Trophoblast cell (in vitro differentiated cells and primary cell): ENCODE data around the gene INVS.

Experiments used
- DNase-seq, 2 donors: peaks; one replicate each; pipeline ENCODE4 v3.0.0-alpha.2; 2016
- H2AFZ ChIP-seq: 2 replicates; pipeline ENCODE4 v1.6.1; 2013; ENCODE audit warnings: low read length, moderate library complexity, mild to moderate bottlenecking; ENCODE audit not compliant: insufficient read depth, poor library complexity
- H2AK5ac ChIP-seq: 2 replicates; pipeline ENCODE4 v1.6.1; 2013; ENCODE audit warnings: mild to moderate bottlenecking, low read length
- H2BK120ac ChIP-seq: 2 replicates; pipeline ENCODE4 v1.6.1; 2013; ENCODE audit warnings: low read length, mild to moderate bottlenecking, moderate library complexity; ENCODE audit not compliant: insufficient read depth, poor library complexity
- H2BK12ac ChIP-seq: 2 replicates; pipeline ENCODE4 v1.6.1; 2013; ENCODE audit warnings: mild to moderate bottlenecking, low read length, moderate library complexity
- H2BK5ac ChIP-seq: 2 replicates; pipeline ENCODE4 v1.6.1; 2013; ENCODE audit warnings: low read length, low read depth, moderate library complexity, mild to moderate bottlenecking; ENCODE audit not compliant: poor library complexity
- H3K14ac ChIP-seq: 2 replicates; pipeline ENCODE4 v1.6.1; 2013; ENCODE audit warnings: mild to moderate bottlenecking, low read length
- H3K18ac ChIP-seq: 2 replicates; pipeline ENCODE4 v1.6.1; 2013; ENCODE audit warnings: mild to moderate bottlenecking, low read length
- H3K23ac ChIP-seq: 2 replicates; pipeline ENCODE4 v1.6.1; 2013; ENCODE audit warnings: low read length
- H3K27ac ChIP-seq: 2 replicates; pipeline ENCODE4 v1.5.1; 2013; ENCODE audit warnings: low read depth, mild to moderate bottlenecking, inconsistent platforms, low read length, moderate library complexity
- H3K27me3 ChIP-seq: 2 replicates; pipeline ENCODE4 v1.6.1; 2013; ENCODE audit warnings: inconsistent platforms, mild to moderate bottlenecking, low read length, moderate library complexity; ENCODE audit not compliant: insufficient read depth
- H3K36me3 ChIP-seq, 2 experiments: 1 replicate in 1 of 2; 2 replicates in 1 of 2; pipeline ENCODE4 v1.6.1; 2013; ENCODE audit warnings: low read length in 2 of 2, mild to moderate bottlenecking in 2 of 2, moderate library complexity in 1 of 2; ENCODE audit not compliant: insufficient read depth in 2 of 2, control insufficient read depth in 1 of 2
- H3K4ac ChIP-seq: 2 replicates; pipeline ENCODE4 v1.6.1; 2013; ENCODE audit warnings: low read depth, mild to moderate bottlenecking, low read length, moderate library complexity
- H3K4me1 ChIP-seq, 2 experiments: 1 replicate in 1 of 2; 2 replicates in 1 of 2; pipeline ENCODE4 v1.6.1; 2013; ENCODE audit warnings: low read length in 2 of 2, mild to moderate bottlenecking in 2 of 2, moderate library complexity in 1 of 2; ENCODE audit not compliant: insufficient read depth in 2 of 2, control insufficient read depth in 1 of 2
- H3K4me2 ChIP-seq: 2 replicates; pipeline ENCODE4 v1.6.1; 2013; ENCODE audit warnings: inconsistent platforms, mild to moderate bottlenecking, low read length, moderate library complexity
- H3K4me3 ChIP-seq: 2 replicates; pipeline ENCODE4 v1.5.1; 2013; ENCODE audit warnings: mild to moderate bottlenecking, low read depth, low read length, inconsistent platforms
- H3K79me1 ChIP-seq: one replicate; pipeline ENCODE4 v1.6.1; 2013; ENCODE audit warnings: low read length
- H3K79me2 ChIP-seq: 2 replicates; pipeline ENCODE4 v1.6.1; 2013; ENCODE audit warnings: low read length, mild to moderate bottlenecking; ENCODE audit not compliant: control insufficient read depth, insufficient read depth, poor library complexity
- H3K9ac ChIP-seq: 2 replicates; pipeline ENCODE4 v1.6.1; 2013; ENCODE audit warnings: mild to moderate bottlenecking, low read length
- H3K9me3 ChIP-seq: 2 replicates; pipeline ENCODE4 v1.6.1; 2013; ENCODE audit warnings: low read depth, mild to moderate bottlenecking, control low read depth, inconsistent platforms, low read length; ENCODE audit not compliant: insufficient read depth
- H4K12ac ChIP-seq: 2 replicates; pipeline ENCODE4 v1.6.1; 2013; ENCODE audit warnings: low read depth, mild to moderate bottlenecking, low read length, moderate library complexity
- H4K8ac ChIP-seq: 2 replicates; pipeline ENCODE4 v1.6.1; 2013; ENCODE audit warnings: low read depth, mild to moderate bottlenecking, low read length, moderate library complexity
- H4K91ac ChIP-seq: one replicate; pipeline ENCODE4 v1.6.1; 2013; ENCODE audit warnings: low read depth, mild to moderate bottlenecking, low read length, moderate library complexity
- WGBS: extraction: QIAGEN DNeasy Blood & Tissue Kit; methylation state at CpG from one replicate; pipeline ENCODE4 v1.1.7; 2013; ENCODE audit warnings: missing lambda C conversion rate; ENCODE audit not compliant: insufficient read length, insufficient coverage; ENCODE audit errors: extremely low coverage; 5-methylcytosine and 5-hydroxymethylcytosine counted together

Gene INVS

DNA sequence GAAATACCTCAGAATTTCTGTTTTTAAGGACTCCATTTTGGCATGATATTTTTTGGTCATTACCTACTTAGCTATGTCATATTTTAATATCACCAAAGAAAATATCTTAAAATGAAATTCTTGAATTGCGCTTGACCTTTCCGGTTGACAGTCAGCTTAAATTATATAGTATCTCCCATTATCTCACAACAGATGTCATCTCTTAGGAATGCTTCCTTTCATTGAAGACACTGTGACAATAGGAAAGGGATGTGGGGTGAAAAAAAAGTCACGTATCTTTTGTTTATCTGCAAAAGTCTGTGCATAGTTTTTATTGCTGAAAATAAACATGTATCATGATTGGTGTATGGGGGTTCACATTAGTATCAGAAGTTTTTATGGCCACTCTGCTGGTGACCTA lies 105.8 kb downstream of the INVS start:
- no peaks in the 10 kb centered on the region for H3K9me3 ChIP-seq
- H3K27me3 ChIP-seq = no peaks in the 10 kb centered on the region
- H2BK5ac ChIP-seq = no peak overlapping the region
- DNase-seq = peak in 1 of 2 donors; percentile 37
- H3K4me1 ChIP-seq = no peaks in the 10 kb centered on the region
- no peak overlapping the region for H3K14ac ChIP-seq
- WGBS = no CpG with 5 or more reads among the region's 3 CpGs
- H3K18ac ChIP-seq = no peak overlapping the region
- no peak overlapping the region for H3K9ac ChIP-seq
- no peaks in the 10 kb centered on the region for H3K79me1 ChIP-seq
- H3K23ac ChIP-seq = no peak overlapping the region
- H4K12ac ChIP-seq = no peak overlapping the region
- no peak overlapping the region for H3K4me2 ChIP-seq
- H3K36me3 ChIP-seq = no peaks in the 10 kb centered on the region
- H3K4me3 ChIP-seq = no peak overlapping the region
- H3K4ac ChIP-seq = no peak overlapping the region
- H2AFZ ChIP-seq = no peak overlapping the region
- H3K27ac ChIP-seq = no peak overlapping the region
- no peak overlapping the region for H2BK12ac ChIP-seq
- no peaks in the 10 kb centered on the region for H3K79me2 ChIP-seq
- H4K8ac ChIP-seq = no peak overlapping the region
- no peak overlapping the region for H4K91ac ChIP-seq
- no peak overlapping the region for H2BK120ac ChIP-seq
- no peak overlapping the region for H2AK5ac ChIP-seq

DNA sequence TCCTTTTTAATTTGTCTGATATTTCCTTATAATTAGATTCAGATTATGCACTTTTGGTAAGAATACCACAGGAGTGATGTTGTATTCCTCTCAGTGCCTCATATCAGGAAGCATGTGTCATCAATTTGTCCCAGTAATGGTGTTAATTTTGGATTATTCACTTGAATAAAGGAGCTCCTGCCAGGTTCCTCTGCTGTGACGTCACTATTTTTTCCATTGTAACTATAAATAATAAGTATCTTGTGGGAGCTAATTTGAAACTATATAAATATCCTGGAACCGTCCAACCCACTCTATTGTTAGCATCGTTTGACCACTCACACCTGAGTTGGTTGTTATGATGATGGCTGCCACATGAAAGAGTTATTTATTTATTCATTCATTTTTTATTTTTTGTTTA lies 107.9 kb downstream of the INVS start:
- no peaks in the 10 kb centered on the region for H3K4me1 ChIP-seq
- WGBS = no CpG with 5 or more reads among the region's 3 CpGs
- no peak overlapping the region for H3K27ac ChIP-seq

DNA sequence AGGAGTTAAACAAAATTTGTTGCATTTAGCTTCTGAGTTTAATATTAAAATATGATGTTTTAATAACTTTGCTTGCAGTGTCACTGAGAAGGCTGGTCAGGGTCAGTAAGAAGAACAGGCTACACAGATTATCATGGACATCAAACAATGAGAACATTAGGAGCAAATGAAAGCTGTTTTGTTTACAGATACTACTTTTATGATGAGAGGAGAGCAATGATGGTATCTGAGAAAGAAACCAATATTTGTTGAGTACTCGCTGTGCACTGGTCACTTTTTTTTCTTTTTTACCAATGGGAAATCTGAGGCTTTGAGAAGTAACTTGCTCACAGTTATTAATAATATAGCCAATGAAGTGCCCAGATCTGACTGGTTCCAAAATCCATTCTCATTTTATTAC lies 109.6 kb downstream of the INVS start:
- H3K9ac ChIP-seq = no peak overlapping the region
- no peak overlapping the region for H3K14ac ChIP-seq
- H2BK5ac ChIP-seq = no peak overlapping the region
- H4K91ac ChIP-seq = no peak overlapping the region
- H3K4me3 ChIP-seq = no peak overlapping the region
- no peaks in the 10 kb centered on the region for H3K79me1 ChIP-seq
- no peak overlapping the region for H3K4me2 ChIP-seq
- H3K4me1 ChIP-seq = peaks cover 2% of the 10 kb centered on the region in 2 experiments
- H3K9me3 ChIP-seq = no peaks in the 10 kb centered on the region
- H3K18ac ChIP-seq = no peak overlapping the region
- no peaks in the 10 kb centered on the region for H3K27me3 ChIP-seq
- no peak overlapping the region for H2AK5ac ChIP-seq
- no peak for DNase-seq
- no peaks in the 10 kb centered on the region for H3K79me2 ChIP-seq
- H2BK120ac ChIP-seq = no peak overlapping the region
- no peak overlapping the region for H3K27ac ChIP-seq
- no peak overlapping the region for H4K8ac ChIP-seq
- no peak overlapping the region for H3K23ac ChIP-seq
- no peak overlapping the region for H2BK12ac ChIP-seq
- H3K36me3 ChIP-seq = no peaks in the 10 kb centered on the region
- WGBS = no CpG with 5 or more reads among the region's 1 CpG
- H4K12ac ChIP-seq = no peak overlapping the region
- no peak overlapping the region for H3K4ac ChIP-seq
- no peak overlapping the region for H2AFZ ChIP-seq

More for the DNA sequence above, 107.9 kb downstream of the INVS start:
- Histone ChIP-seq H3K9ac (no peak overlapping the region), H3K79me2 (no peaks in the 10 kb centered on the region), H3K4me3 (no peak overlapping the region), H3K14ac (no peak overlapping the region), H3K23ac (no peak overlapping the region), H3K27me3 (no peaks in the 10 kb centered on the region), H3K18ac (no peak overlapping the region), H3K79me1 (no peaks in the 10 kb centered on the region), H2BK120ac (no peak overlapping the region), H2AFZ (no peak overlapping the region), H4K12ac (no peak overlapping the region), H2BK5ac (no peak overlapping the region), H3K4ac (no peak overlapping the region), H3K9me3 (no peaks in the 10 kb centered on the region), H4K8ac (no peak overlapping the region), H4K91ac (no peak overlapping the region), H2AK5ac (no peak overlapping the region), H3K4me2 (no peak overlapping the region), H2BK12ac (no peak overlapping the region), H3K36me3 (no peaks in the 10 kb centered on the region)
- no peak for DNase-seq

DNA sequence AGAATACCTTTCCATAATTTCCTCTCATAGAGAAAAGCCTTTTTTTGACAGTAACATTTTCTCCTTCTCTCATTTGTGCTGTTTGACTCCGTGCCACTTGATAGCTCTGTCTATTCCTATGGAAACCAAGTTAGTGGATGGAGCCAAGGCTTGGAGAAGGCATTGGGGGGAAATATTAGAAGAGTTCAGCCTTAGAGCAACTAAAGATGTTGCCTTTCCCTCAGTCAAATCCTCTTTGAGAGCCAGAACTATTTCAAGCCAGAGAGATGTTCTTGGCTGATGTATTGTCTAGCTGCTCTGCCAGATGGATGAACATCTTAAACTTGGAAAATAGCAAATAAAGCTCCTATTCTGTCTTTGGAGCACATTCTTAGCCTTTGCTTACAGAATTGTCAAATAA lies 112.4 kb downstream of the INVS start:
- Histone ChIP-seq H3K18ac (no peak overlapping the region), H3K4ac (no peak overlapping the region), H3K79me2 (no peaks in the 10 kb centered on the region), H3K27ac (no peak overlapping the region), H4K8ac (no peak overlapping the region), H3K27me3 (no peaks in the 10 kb centered on the region), H3K14ac (no peak overlapping the region), H3K4me3 (no peak overlapping the region), H4K91ac (no peak overlapping the region), H3K79me1 (peaks cover 3% of the 10 kb centered on the region), H3K23ac (no peak overlapping the region), H3K4me1 (peaks cover 2% of the 10 kb centered on the region in 2 experiments), H2AFZ (no peak overlapping the region), H3K9me3 (no peaks in the 10 kb centered on the region), H3K9ac (no peak overlapping the region), H2BK5ac (no peak overlapping the region), H3K36me3 (no peaks in the 10 kb centered on the region), H2BK120ac (no peak overlapping the region), H4K12ac (no peak overlapping the region), H2BK12ac (no peak overlapping the region), H2AK5ac (no peak overlapping the region), H3K4me2 (no peak overlapping the region)
- DNase-seq = no peak
- WGBS = no CpG with 5 or more reads among the region's 1 CpG
